SK-N-SH (cell line): ENCODE data around the gene LYZ. TPM values are rescaled to one million over a fixed set of nuclear protein-coding genes. Genes with fewer than 3 reads are reported as not detected.

Experiments
- CTCF ChIA-PET: fragments of 300-600, 350-600 bp; formaldehyde crosslinking; extraction: SDS; loops from one replicate; lab custom pipeline; 2021; lab: Yijun Ruan, JAX
- POLR2A ChIA-PET: fragments of 350-600 bp; sonication (Branson Sonifier 250); formaldehyde crosslinking; extraction: SDS; loops from one replicate; lab custom pipeline; 2020; ENCODE audit warnings: antibody characterized with exemption, inconsistent platforms; lab: Yijun Ruan, JAX
- DNase-seq: peaks from one replicate; pipeline ENCODE4 v3.0.0; 2012
- H2AFZ ChIP-seq: fragments of 200-600 bp; sonication (generic); 2 replicates; pipeline ENCODE4 v1.8.1; 2016; ENCODE audit warnings: antibody characterized with exemption, mild to moderate bottlenecking, low read depth
- H3F3A ChIP-seq: fragments of 200-600 bp; sonication (generic); replicated peaks from 2 replicates; pipeline ENCODE3; 2016; ENCODE audit warnings: antibody characterized with exemption, mild to moderate bottlenecking; ENCODE audit not compliant: insufficient read depth
- H3K27ac ChIP-seq, 2 experiments: fragments of 200-500 bp in 1 of 2; fragments of 200-600 bp in 1 of 2; sonication (Bioruptor generic) in 1 of 2; sonication (generic), shearing (Covaris generic) in 1 of 2; 2 replicates each; pipeline versions ENCODE4 v1.5.1 to v1.6.1; 2014 to 2016; ENCODE audit warnings: low read depth in 2 of 2, inconsistent platforms in 1 of 2, low read length in 1 of 2, mild to moderate bottlenecking in 1 of 2, mixed read lengths in 1 of 2
- H3K27me3 ChIP-seq: fragments of 200-600 bp; sonication (generic), shearing (Covaris generic); 2 replicates; pipeline ENCODE4 v1.6.1; 2016; ENCODE audit warnings: mixed run types; ENCODE audit not compliant: insufficient read depth
- H3K36me3 ChIP-seq, 2 experiments: fragments of 200-500 bp in 1 of 2; fragments of 200-600 bp in 1 of 2; sonication (Bioruptor generic) in 1 of 2; sonication (generic) in 1 of 2; replicated peaks in 1 of 2; 2 replicates each; pipeline versions ENCODE3 to v1.5.1; 2014 to 2016; ENCODE audit warnings: low read length in 1 of 2, mild to moderate bottlenecking in 1 of 2; ENCODE audit not compliant: insufficient read depth in 2 of 2, control insufficient read depth in 1 of 2
- H3K4me1 ChIP-seq, 2 experiments: fragments of 200-500 bp in 1 of 2; fragments of 200-600 bp in 1 of 2; sonication (Bioruptor generic) in 1 of 2; sonication (generic), shearing (Covaris generic) in 1 of 2; 2 replicates each; pipeline versions ENCODE4 v1.5.1 to v1.6.1; 2014 to 2016; ENCODE audit warnings: low read depth in 1 of 2, low read length in 1 of 2, mixed run types in 1 of 2; ENCODE audit not compliant: insufficient read depth in 2 of 2, control insufficient read depth in 1 of 2
- H3K4me2 ChIP-seq: fragments of 200-600 bp; sonication (generic), shearing (Covaris generic); 2 replicates; pipeline ENCODE4 v1.6.1; 2017; ENCODE audit warnings: mixed run types
- H3K4me3 ChIP-seq, 2 experiments: fragments of 200-500 bp in 1 of 2; fragments of 200-600 bp in 1 of 2; sonication (Bioruptor generic) in 1 of 2; sonication (generic), shearing (Covaris generic) in 1 of 2; 2 replicates each; pipeline versions ENCODE4 v1.5.1 to v1.8.1; 2014 to 2016; ENCODE audit warnings: low read depth in 2 of 2, inconsistent platforms in 1 of 2, low read length in 1 of 2, mild to moderate bottlenecking in 1 of 2, mixed read lengths in 1 of 2, moderate library complexity in 1 of 2
- H3K79me2 ChIP-seq: fragments of 200-600 bp; sonication (generic); 2 replicates; pipeline ENCODE4 v1.8.1; 2017; ENCODE audit warnings: mild to moderate bottlenecking; ENCODE audit not compliant: insufficient read depth
- H3K9ac ChIP-seq: fragments of 200-600 bp; sonication (generic); 2 replicates; pipeline ENCODE4 v1.6.1; 2017; ENCODE audit warnings: mixed run types
- H3K9me2 ChIP-seq: fragments of 200-600 bp; sonication (generic); 2 replicates; pipeline ENCODE4 v1.6.1; 2017; ENCODE audit warnings: mixed run types
- H3K9me3 ChIP-seq: fragments of 200-600 bp; sonication (generic); 2 replicates; pipeline ENCODE4 v1.6.1; 2017; ENCODE audit warnings: mixed run types, mild to moderate bottlenecking, moderate library complexity
- H4K20me1 ChIP-seq: fragments of 200-600 bp; sonication (generic); 2 replicates; pipeline ENCODE4 v1.6.1; 2017; ENCODE audit warnings: mild to moderate bottlenecking, mixed run types; ENCODE audit not compliant: insufficient read depth
- CHD2 ChIP-seq: fragments of 150-350 bp; IDR thresholded peaks from 2 replicates; pipeline ENCODE4 v1.6.1; 2018; ENCODE audit warnings: low read length; ENCODE audit not compliant: partially characterized antibody
- CTCF ChIP-seq: fragments of 200-600 bp; sonication (generic); IDR thresholded peaks from 2 replicates; pipeline ENCODE4 v1.6.1; 2017; ENCODE audit warnings: antibody characterized with exemption, mild to moderate bottlenecking, moderate library complexity
- FOSL2 ChIP-seq: IDR thresholded peaks from 2 replicates; pipeline ENCODE4 v1.4.0; 2012; ENCODE audit warnings: low read depth, mild to moderate bottlenecking, moderate library complexity, borderline replicate concordance
- FOXM1 ChIP-seq: IDR thresholded peaks from 2 replicates; pipeline ENCODE4 v1.4.0; 2012; ENCODE audit warnings: low read depth, mild to moderate bottlenecking
- GABPA ChIP-seq: IDR thresholded peaks from 2 replicates; pipeline ENCODE4 v1.4.0; 2012; ENCODE audit warnings: low read depth, mild to moderate bottlenecking
- GATA2 ChIP-seq: sonication (generic); formaldehyde crosslinking; IDR thresholded peaks from 2 replicates; pipeline ENCODE4 v1.5.0; 2020; ENCODE audit warnings: mild to moderate bottlenecking, missing genetic modification reagents
- JUND ChIP-seq: IDR thresholded peaks from 2 replicates; pipeline ENCODE4 v1.4.0; 2012
- MAX ChIP-seq: IDR thresholded peaks from 2 replicates; pipeline ENCODE4 v1.4.0; 2012; ENCODE audit warnings: low read depth
- MEF2A ChIP-seq: IDR thresholded peaks from 2 replicates; pipeline ENCODE4 v1.4.0; 2012; ENCODE audit warnings: low read depth, borderline replicate concordance
- MXI1 ChIP-seq: IDR thresholded peaks from 2 replicates; pipeline ENCODE4 v1.6.1; 2012; ENCODE audit warnings: mild to moderate bottlenecking, low read depth, low read length, improper control_type of control experiment
- PBX3 ChIP-seq: IDR thresholded peaks from 2 replicates; pipeline ENCODE4; 2012
- RXRA ChIP-seq: IDR thresholded peaks from 2 replicates; pipeline ENCODE4 v1.4.0; 2012; ENCODE audit warnings: low read depth, mild to moderate bottlenecking, borderline replicate concordance
- SIN3A ChIP-seq: IDR thresholded peaks from 2 replicates; pipeline ENCODE4 v1.6.1; 2012; ENCODE audit warnings: low read depth, mild to moderate bottlenecking, low read length, moderate library complexity, borderline replicate concordance
- TAF1 ChIP-seq: IDR thresholded peaks from 2 replicates; pipeline ENCODE4 v1.6.1; 2012; ENCODE audit warnings: low read depth, mild to moderate bottlenecking, low read length, moderate library complexity, borderline replicate concordance
- TCF12 ChIP-seq: IDR thresholded peaks from 2 replicates; pipeline ENCODE4 v1.4.0; 2012
- YY1 ChIP-seq: IDR thresholded peaks from 2 replicates; pipeline ENCODE4 v1.4.0; 2012; ENCODE audit warnings: low read depth, mild to moderate bottlenecking
- ZBTB33 ChIP-seq: IDR thresholded peaks from 2 replicates; pipeline ENCODE4 v1.4.0; 2012; ENCODE audit warnings: low read depth, borderline replicate concordance
- WGBS: methylation state at CpG from one replicate; pipeline ENCODE4 v1.1.6; 2017; ENCODE audit warnings: low lambda C conversion rate; 5-methylcytosine and 5-hydroxymethylcytosine counted together
- polyA plus RNA-seq, 3 experiments: library from polyadenylated mRNA; depleted of rRNA; stranded (reverse); fragments of >200 nt; gene quantifications; 2 replicates each; pipeline ENCODE4 v1.2.3, GENCODE V29; 2012

The LYZ gene
- polyA plus RNA-seq, 1 of the 3 experiments (the other 2 are of a cell fraction), result not detected

GRCh38 chr12:69331519-69331908 lies 16.7 kb upstream of the LYZ start:
- no peak for DNase-seq
- Histone ChIP-seq H3K4me1 (no peaks in the 10 kb centered on the region; a peak in 1 of 4 replicates), H3K9me3 (no peaks in the 10 kb centered on the region), H3K27me3 (peaks cover 9% of the 10 kb centered on the region; the same call in 1 of the 2 replicates), H3K27ac (no peak overlapping the region), H3K4me2 (no peak overlapping the region), H2AFZ (no peak overlapping the region), H3K9me2 (no peaks in the 10 kb centered on the region), H4K20me1 (no peaks in the 10 kb centered on the region), H3K9ac (no peak overlapping the region), H3F3A (no peaks in the 10 kb centered on the region), H3K4me3 (no peak overlapping the region; a peak in 1 of 4 replicates), H3K79me2 (no peaks in the 10 kb centered on the region), H3K36me3 (no peaks in the 10 kb centered on the region)
- POLR2A ChIA-PET, result interaction anchor here (0.6 kb wide), 1 partner anchor 12 kb away, joined by 3 read pairs; no protein-coding TSS in a partner anchor
- TF ChIP-seq RXRA (no peak), PBX3 (no peak), TCF12 (no peak), MXI1 (no peak), MAX (no peak), ZBTB33 (no peak), JUND (no peak), FOSL2 (no peak), GABPA (no peak), FOXM1 (no peak), GATA2 (no peak), YY1 (no peak), CTCF (no peak), SIN3A (no peak), TAF1 (no peak), CHD2 (no peak), MEF2A (no peak)
- CTCF ChIA-PET, result interaction anchor here (0.7 to 2.1 kb wide), 5 partner anchors 15 to 307 kb away, joined by 3 to 7 read pairs (median 5); no protein-coding TSS in a partner anchor
- WGBS, result 82% methylated on average over 7 of the region's 7 CpGs
